ENCODE results near the gene FASTKD3.

GRCh38 chr5:7811715-7812114 is 57.1 kb downstream of the FASTKD3 start:
- TF ChIP-seq TAF1 (IDR thresholded peaks at IDR 0.05; ENCODE audit: borderline replicate concordance, insufficient read depth, low read length) (no peak), POLR2AphosphoS5 (IDR thresholded peaks at IDR 0.05; ENCODE audit: low read depth, low read length) (no peak), SIN3A (IDR thresholded peaks at IDR 0.05; ENCODE audit: borderline replicate concordance, insufficient read depth, low read length) (no peak)
